ENCODE measurements around the gene C3orf20.

GRCh38 chr3:14773281-14773680 is 98.3 kb downstream of the C3orf20 start:
- TF ChIP-seq CTCF (IDR thresholded peaks at IDR 0.05) (no peak), EZH2 (IDR thresholded peaks at IDR 0.05; ENCODE audit: borderline replicate concordance, insufficient read depth, low read depth, low read length, poor library complexity, severe bottlenecking) (no peak)
